ENCODE results near the gene SASH1.

- no peak for TF ChIP-seq POLR2A (IDR thresholded peaks at IDR 0.05; ENCODE audit: low read length)
- TF ChIP-seq GATA1 (IDR thresholded peaks at IDR 0.05; ENCODE audit: low read depth, low read length) = no peak
Measured at GRCh38 chr6:148416330-148416965, 73.8 kb downstream of the SASH1 start.
